Stimulated activated CD4-positive, alpha-beta T cell treated with anti-CD3 and anti-CD28 coated beads, Interleukin-2, amount 100 ng/mL, for 4 hours (primary cell): ENCODE data around the gene PPIL6.

Experiments used
- DNase-seq: peaks from one replicate; pipeline ENCODE4 v3.0.0-alpha.2; 2020; ENCODE audit warnings: low read depth

Gene PPIL6

GRCh38 chr6:109440331-109441068 is at the start of gene PPIL6, which contains the start of gene SMPD2:
Gene PPIL6, minus strand, starts transcription at chr6:109440628. Its CDS starts 38 bp downstream, at chr6:109440590.
Gene SMPD2, plus strand, starts transcription at chr6:109440724. Its CDS starts 398 bp downstream, at chr6:109441122.
- peak; percentile 63 for DNase-seq

DNA sequence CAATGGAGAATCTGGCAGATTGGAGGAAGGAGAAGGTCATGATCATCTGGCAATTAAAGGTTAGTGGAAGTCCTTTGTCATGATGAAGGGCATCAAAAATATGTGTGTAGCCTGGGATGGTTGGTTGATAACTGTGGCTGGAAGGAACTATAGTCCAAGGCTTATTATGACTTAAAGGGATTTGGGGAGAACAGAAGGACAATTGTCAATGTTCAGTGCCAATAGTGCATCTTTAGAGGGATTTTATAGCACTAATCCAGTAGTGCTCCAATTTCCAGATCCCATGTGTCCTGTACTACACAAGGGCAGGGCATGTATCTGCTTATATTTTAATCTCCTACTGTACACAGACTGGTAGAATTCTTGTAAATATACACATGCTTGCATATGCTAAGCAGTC is 47.6 kb upstream of the PPIL6 start:
- no peak for DNase-seq

DNA sequence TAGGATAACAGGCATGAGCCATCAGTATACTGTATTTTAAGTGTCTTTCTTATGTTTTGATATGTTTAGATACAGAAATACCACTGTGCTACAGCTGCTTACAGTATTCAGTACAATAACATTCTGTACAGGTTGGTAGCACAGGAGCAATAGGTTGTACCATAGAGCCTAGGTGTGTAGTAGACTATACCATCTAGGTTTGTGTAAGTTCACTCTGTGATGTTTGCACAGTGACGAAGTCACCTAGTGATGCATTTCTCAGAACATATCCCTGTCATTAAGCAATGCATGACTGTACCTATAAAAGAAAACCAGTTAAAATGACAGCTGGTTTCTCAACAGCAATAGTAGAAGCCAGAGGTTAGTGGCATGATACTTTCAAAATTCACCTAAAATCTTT is 45.6 kb upstream of the PPIL6 start:
- DNase-seq, result no peak

GRCh38 chr6:109485266-109485935 is 45.0 kb upstream of the PPIL6 start:
- no peak for DNase-seq

DNA sequence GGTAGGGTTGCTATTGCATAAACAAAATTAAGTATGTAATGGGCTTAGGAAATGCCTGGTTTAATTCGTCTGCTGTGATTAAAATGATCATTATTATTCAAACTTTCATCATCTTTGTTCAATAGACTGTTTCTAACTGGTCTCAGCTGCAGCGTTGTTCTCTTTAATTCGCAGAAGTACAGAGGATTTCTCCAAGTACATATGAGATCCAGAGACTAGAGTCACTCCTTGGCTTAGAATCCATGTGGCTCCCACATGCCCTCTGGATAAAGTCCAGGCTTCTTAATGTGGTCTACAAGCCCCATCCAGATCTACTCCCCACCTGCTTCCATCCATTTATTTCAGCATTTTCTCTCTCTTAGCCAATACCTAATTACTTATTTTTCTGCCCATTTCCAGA is 43.7 kb upstream of the PPIL6 start:
- no peak for DNase-seq

DNA sequence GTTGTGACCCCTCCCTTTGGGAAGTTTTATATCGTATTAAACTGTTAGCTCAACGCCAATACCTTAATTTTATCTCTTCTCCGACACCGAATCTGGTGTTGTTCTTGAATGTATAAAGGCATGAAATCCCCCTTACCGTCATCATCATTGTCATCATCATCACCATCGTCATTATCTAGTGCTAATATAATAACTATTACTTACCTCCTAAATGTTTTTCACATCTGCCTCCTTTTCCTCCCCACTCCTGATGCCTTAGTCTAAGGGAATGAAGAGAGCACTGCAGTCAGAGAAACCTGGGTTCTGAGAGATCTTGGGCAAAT is 43.3 kb upstream of the PPIL6 start:
- DNase-seq, result no peak

DNA sequence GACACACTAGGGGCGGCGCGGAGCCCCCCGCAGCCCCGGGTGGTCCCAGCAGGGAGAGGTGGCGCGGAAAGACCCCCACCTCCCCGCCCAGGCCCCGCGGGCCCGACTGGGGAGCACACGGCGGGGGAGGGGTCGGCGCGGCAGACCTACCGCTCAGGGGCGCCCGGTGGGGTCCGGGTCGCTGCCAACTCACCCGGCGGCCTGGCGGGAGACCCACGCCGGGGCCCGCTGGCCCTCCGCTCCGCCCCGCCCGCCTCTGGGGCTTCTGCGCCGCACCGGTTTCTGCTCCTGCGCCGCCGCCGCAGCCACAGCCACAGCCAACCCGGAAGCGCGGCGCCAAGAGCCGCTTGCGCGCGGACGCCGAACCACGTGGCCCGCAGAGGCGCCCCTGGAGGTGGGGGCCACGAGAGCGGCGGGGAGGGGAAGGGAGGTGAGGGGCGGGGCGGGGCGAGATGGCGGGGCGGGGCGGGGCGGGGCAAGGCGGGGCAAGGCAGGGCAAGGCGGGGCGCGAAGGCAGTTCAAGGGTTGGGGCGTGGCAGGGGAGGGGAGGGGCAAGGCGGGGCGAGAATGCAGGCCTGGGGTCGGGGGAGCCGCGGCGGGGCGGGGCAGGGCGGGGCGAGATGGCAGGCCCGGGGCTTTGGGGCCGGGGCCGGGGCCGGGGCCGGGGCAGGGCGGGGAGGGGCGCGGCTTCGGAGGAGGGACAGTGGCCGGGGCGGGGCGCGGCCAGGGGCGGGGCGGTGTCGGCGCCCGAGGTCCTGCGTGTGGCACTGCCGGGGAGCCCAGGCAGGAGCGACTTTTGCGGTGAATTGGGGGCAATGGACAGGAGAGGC is 42.7 kb upstream of the PPIL6 start, which contains the start of gene ZBTB24:
Gene ZBTB24, minus strand, starts transcription at position 315 of the 830 bp plus-strand sequence. CDS start 1,193 bp downstream, outside the sequence.
- peak; percentile 87 for DNase-seq

DNA sequence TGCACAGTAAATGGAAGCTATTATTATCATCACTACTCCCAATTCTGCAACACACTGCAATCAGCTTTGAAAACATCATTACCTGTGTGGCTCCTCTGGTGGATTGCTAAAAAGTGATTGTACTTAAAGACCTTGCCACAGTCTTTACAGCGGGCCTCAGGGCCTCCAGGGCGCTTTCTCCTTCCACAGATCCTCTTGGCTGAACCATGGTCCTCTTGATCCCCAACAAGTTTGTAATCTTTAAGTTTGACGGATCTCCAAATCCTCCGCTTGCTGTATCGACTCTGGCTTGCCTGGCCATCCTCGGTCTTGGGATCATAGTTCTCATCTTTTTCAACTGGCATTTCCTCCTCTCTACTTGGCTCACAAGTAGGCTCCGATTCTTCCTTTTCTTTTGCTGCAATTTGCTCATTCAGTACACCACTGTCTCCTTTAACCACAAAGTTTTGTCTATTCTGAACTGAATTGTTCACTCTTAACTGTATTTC is 40.6 kb upstream of the PPIL6 start:
- DNase-seq, result no peak

DNA sequence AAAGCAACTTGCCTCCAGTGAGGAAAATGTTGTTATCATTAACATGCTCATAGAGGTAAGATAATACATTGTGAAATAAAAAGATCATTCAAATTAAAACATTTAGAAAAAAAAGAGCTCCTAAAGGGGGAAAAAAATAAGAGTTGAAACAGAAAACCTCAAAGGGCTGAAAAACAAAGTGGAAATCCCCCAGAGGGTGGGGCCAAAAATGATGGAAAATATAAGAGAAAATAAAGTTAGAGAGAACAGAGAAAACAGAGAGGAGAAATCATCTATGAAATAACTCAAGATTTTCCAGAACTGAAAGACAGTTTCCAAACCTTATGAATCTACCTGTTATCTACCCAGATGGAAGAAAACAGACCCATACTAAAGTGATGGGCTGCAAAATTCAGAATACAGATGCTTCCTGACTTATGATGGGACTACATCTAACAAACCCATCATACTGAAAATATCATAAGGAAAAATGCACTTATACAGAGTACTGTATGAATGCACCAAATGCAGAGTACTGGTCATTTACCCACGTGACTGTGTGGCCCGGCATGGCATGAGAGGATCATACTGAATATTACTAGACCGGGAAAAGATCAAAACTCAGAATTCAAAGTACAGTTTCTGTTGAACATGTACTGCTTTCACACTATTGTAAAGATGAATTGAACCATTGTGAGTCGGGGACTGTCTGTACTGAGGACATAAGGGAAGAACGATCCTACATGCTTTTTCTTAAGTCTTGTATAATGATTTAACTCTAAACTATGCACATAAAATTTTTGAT is 38.6 kb upstream of the PPIL6 start:
- no peak for DNase-seq

DNA sequence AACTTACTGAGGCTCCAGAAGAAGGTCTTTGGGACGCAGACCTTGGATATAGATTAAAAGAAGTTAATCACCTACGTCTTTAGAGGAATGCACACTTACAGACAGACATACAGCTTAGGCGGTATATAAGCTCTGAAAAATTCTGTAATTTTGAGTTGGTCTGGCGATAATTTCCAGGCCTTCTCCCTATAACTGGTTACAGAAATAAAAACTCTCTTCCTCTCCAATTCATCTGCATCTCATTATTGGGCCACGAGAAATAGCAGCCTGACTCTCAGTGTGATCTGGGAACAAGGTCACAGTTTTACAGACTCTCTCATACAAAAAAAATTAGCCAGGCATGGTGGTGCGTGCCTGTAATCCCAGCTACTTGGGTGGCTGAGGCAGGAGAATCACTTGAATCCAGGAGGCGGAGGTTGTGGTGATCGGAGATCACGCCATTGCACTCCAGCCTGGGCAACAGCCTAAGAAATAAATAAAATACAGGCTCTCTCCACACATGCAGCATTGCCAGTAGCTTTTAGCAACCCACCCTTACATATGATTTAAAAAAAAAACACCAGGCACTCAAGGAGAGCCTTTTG is 37.9 kb upstream of the PPIL6 start:
- DNase-seq, result no peak

DNA sequence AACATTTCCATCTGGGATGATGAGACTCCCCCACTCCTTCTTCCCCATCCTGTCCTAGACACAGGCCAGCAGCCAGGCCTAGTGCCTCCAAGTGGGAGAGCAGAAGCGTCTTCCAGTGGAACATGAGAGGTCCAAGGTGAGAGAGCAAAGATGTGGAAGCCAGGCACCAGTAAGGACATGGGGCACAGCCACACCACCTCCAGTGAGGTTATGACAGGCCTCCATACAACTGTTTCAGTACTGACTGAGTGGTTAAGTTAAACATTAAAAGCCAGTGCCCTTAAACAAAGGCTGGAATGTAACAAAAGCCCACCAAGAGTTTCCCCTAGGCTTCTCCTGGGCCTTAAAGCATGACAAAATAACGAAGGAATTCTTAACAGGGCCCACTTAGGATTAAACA is 37.3 kb upstream of the PPIL6 start:
- no peak for DNase-seq

- no peak for DNase-seq
Observed at GRCh38 chr6:109477184-109477583, 36.8 kb upstream of the PPIL6 start.

DNA sequence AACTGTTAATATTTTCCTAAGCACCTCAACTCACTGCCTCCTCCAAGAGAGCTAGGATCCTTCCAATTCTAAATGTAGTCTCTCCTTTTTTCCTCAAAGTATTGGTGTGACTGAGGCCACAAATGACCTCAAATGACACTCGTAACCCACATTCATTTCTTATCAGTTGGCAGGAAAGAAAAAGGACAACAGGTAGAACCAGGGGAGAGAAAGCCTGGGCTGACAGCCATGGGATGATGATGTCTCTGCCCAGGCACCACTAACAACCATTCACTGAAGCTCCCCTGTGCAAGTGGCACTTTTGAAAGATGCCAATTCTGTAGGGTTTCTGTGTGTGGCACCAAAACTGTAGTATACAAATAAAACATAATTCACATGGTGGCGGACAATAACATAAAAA is 35.2 kb upstream of the PPIL6 start:
- no peak for DNase-seq

- DNase-seq, result no peak
Observed at GRCh38 chr6:109474995-109475394, 34.6 kb upstream of the PPIL6 start.

GRCh38 chr6:109473120-109473519 is 32.7 kb upstream of the PPIL6 start:
- DNase-seq, result no peak

DNA sequence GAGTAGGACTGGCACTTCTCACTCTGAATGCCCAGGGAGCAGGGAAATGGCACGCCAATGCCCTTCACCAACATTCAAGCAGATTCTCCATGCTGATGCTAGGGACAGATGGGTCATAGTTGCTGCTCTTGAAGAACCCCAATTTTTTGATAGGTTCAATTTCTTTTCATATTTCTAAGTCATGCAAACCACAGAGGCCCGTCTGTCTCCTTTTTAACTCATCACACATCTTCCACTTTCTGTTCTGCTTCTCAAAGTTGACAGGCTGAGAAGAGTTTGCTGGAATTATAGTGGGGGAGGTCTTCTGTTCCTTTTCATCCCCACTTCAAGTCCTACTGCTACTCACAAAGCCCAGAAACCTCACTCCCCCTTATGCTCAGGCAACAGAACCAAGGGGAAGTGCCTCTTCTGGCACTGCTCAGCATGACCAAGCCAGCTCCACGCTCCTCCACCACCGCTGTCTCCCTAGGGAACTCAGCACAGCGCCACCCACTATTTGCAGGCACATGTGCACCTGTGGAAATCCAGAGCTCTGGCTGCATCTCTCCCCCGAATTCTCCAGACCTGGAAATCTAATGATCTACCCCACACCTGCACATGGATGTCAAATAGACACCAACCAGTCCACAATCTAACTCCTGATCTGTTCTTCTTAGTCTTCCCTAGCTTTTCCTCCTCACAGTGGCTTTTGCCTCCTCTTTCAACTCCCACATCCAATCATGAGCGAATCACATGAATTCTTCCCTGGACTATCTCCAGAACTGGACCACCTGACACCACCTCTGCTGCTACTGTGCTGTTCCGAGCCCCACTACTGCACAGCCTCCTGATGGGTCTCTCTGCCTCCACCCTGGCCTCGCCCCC is 31.9 kb upstream of the PPIL6 start:
- DNase-seq, result no peak

- DNase-seq, result no peak
Observed at GRCh38 chr6:109471105-109471810, 30.8 kb upstream of the PPIL6 start.

DNA sequence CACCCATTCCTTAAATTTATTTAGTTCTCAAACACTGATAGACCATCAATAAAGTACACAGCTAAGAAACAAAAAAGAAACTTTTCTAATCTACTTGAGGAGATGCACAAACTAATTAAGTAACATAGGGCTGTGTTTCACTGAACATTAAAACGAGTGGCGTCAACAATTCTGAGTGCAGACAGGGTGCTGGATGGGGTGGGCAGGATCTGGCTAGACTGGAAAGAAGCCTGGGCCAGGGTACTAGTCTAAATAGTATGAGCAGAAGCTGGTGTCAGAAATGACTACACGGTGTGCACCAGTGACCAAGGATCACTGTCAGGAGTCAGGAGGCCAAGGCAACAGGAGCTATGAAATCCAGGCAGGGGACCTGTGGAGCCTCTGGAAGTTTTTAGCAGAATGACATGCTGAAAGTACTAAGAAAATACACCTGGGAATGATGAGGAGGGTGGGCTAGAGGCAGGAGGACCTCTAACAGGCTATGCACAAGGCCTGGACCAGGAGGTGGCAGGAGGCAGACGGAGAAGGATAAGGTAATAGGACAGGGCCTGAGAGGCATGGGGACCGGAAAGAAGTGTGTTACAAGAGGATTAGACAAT is 29.3 kb upstream of the PPIL6 start:
- DNase-seq, result no peak

DNA sequence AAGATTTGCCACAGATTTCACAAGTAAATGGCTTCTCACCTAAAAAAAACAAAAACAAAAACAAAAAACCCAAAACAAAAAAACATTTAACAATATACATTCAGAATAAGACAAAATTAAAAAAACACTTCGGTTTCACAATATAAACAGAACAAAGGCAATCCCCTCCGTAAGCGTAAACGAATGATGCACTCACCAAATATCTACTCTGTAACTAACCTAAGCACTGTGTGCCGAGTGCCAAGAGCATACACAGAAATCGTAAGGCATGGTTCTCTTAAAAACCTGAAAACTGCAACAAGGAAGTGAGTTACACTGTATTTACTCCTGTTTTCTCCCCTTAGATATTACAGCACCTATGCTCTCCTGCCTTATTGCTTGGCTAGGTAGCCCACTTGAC is 27.3 kb upstream of the PPIL6 start:
- no peak for DNase-seq
